Measurements from ENCODE around the gene NRCAM.

DNA sequence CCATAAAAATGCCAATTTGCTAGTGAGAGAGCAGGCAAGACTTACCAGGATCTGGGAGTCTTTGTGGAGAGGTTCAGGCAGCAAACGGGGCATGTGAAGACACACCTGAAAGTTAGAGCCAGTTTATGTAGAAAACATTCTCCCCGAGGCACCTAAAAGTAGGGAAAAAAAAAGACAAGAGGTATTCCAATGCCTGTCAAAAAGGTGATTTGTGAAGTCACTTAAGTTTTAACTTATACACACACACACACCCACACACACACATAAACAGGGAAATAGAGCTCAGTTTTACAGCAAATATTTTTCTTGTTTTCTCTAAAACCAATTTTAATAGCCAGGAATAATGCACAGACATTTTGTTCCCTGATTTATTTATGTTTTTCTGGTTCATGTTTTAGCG lies 326.0 kb downstream of the NRCAM start, which contains the start of gene LAMB4:
- TF ChIP-seq, protein P1, sequence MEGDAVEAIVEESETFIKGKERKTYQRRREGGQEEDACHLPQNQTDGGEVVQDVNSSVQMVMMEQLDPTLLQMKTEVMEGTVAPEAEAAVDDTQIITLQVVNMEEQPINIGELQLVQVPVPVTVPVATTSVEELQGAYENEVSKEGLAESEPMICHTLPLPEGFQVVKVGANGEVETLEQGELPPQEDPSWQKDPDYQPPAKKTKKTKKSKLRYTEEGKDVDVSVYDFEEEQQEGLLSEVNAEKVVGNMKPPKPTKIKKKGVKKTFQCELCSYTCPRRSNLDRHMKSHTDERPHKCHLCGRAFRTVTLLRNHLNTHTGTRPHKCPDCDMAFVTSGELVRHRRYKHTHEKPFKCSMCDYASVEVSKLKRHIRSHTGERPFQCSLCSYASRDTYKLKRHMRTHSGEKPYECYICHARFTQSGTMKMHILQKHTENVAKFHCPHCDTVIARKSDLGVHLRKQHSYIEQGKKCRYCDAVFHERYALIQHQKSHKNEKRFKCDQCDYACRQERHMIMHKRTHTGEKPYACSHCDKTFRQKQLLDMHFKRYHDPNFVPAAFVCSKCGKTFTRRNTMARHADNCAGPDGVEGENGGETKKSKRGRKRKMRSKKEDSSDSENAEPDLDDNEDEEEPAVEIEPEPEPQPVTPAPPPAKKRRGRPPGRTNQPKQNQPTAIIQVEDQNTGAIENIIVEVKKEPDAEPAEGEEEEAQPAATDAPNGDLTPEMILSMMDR (IDR thresholded peaks at IDR 0.05) = no peak
- TF ChIP-seq FOXJ3 (CRISPR knock-in tag; IDR thresholded peaks at IDR 0.05; ENCODE audit: borderline replicate concordance) (no peak), JUN (CRISPR knock-in tag; IDR thresholded peaks at IDR 0.05) (no peak), SP1 (CRISPR knock-in tag; conservative IDR thresholded peaks at IDR 0.05) (no peak), GABPB1 (CRISPR knock-in tag; IDR thresholded peaks at IDR 0.05) (no peak), TEAD1 (CRISPR knock-in tag; IDR thresholded peaks at IDR 0.05) (no peak), MXD4 (CRISPR knock-in tag; IDR thresholded peaks at IDR 0.05; ENCODE audit: borderline replicate concordance) (no peak), ZNF232 (CRISPR knock-in tag; IDR thresholded peaks at IDR 0.05) (no peak)
- TF ChIP-seq, protein P2, sequence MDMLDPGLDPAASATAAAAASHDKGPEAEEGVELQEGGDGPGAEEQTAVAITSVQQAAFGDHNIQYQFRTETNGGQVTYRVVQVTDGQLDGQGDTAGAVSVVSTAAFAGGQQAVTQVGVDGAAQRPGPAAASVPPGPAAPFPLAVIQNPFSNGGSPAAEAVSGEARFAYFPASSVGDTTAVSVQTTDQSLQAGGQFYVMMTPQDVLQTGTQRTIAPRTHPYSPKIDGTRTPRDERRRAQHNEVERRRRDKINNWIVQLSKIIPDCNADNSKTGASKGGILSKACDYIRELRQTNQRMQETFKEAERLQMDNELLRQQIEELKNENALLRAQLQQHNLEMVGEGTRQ (CRISPR knock-in tag; IDR thresholded peaks at IDR 0.05) = no peak
- TF ChIP-seq, protein P3, sequence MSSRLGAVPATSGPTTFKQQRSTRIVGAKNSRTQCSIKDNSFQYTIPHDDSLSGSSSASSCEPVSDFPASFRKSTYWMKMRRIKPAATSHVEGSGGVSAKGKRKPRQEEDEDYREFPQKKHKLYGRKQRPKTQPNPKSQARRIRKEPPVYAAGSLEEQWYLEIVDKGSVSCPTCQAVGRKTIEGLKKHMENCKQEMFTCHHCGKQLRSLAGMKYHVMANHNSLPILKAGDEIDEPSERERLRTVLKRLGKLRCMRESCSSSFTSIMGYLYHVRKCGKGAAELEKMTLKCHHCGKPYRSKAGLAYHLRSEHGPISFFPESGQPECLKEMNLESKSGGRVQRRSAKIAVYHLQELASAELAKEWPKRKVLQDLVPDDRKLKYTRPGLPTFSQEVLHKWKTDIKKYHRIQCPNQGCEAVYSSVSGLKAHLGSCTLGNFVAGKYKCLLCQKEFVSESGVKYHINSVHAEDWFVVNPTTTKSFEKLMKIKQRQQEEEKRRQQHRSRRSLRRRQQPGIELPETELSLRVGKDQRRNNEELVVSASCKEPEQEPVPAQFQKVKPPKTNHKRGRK (CRISPR knock-in tag; IDR thresholded peaks at IDR 0.05; ENCODE audit: borderline replicate concordance) = no peak
